HTERT RPE-1 (cell line): ENCODE measurements around the gene TMEM38B.

Source experiments
- in situ Hi-C: fragments of 300-500 bp; cut with MboI; formaldehyde crosslinking; loops from 4 replicates; pipeline ENCODE4 v1.14.3; 2020; ENCODE audit warnings: low sequenced_read_pairs

TMEM38B gene, protein sequence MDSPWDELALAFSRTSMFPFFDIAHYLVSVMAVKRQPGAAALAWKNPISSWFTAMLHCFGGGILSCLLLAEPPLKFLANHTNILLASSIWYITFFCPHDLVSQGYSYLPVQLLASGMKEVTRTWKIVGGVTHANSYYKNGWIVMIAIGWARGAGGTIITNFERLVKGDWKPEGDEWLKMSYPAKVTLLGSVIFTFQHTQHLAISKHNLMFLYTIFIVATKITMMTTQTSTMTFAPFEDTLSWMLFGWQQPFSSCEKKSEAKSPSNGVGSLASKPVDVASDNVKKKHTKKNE

DNA sequence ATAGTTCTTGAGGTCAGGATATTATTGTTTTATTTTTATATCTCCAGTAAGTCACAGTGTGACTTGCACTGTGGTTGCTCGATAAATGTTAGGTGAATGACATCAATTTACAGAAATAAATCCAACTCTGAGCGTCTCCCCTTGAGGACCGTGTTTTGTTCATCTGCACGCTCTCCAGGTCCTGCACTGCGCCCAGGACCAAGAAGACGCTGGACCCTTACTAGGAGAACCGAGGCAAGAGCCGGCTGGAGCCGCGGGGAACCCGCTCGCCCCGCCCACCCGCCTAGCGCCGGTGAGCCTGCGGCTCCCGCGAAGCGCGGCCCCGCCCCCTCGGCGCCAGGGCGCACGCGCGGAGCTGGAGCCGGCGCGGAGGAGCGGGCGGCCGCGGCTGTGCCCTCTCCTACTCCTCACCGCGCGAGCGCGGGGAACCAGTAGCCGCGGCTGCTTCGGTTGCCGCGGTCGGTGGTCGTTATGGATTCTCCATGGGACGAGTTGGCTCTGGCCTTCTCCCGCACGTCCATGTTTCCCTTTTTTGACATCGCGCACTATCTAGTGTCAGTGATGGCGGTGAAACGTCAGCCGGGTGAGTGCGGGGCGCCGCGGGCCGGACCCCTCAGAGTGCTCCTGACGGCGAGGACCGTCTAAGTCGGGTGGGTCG, at the start of gene TMEM38B:
TMEM38B (plus strand) TSS at position 352 of the 658 bp plus-strand sequence; CDS start at position 472, 120 bp downstream.
- in situ Hi-C loops = no loop called here

DNA sequence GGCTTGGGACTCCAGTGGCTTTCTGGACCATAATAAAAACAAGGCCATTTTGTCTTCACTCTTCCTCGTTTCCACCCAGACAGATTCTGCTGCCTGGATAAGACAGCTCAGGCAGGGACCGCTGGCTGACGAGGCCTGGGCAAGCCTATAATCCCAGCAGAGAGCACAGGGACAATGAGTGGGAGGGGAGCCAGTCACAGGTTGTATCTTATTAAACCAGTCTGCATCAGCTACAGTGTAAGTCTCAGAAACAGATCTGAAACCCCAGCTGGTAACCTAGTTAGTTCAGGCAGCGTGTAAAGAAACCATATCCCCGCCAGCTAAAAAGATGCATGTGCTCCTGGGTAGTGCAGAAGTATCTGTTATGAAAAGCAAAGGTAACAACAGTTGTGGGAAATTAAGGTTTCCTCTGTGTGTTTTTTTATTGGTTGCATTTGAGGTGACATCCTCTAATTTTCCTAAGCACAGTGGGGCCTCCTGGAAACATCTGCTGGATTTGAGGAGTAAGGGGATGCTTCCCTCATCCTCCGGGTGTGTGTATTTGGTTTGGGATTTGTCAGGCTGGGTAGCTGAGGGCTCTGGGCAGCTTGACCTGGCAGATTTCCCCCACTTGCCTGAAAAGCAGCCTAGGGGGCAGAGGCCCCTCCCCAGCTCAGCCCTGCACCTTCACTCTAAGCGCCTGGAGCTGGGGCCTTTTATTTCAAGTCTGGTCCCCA, 47.3 kb upstream of the TMEM38B start:
- in situ Hi-C loops = no loop called here

DNA sequence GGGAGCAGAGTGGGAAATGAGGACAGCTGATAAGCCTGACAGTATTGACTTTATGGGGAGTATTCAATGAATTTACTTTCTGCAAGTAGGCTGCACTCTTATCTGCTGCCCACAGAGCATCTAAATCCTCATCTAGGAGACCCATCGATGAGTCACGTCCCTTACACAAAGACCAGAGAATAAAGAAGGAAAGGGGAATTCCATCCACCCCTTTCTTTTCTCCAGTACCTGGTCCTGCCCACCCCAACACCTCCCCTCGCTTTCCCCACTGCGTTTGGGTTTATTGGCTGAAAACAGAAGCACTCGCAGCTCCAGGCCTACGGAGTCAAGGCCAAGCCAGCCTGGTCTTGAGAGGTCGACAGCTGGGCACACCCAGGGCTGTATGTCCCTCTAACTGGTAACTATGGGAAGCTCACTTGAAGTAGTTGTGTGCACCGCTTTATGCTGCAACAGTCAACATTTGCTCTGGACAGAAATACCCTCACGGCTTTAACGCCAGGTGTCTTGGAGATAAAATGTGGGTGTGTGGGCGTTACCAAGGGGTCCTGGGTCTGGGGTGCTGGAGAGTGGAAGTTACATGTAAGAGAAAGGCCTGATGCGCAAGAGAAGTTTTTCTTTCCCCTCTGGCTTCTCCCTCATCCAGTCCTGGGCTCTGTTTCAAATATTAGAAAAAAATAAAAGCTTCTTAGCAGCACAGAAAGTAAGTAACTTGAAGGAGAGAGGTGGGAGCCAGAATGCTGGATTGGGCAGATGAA, 46.6 kb upstream of the TMEM38B start:
- in situ Hi-C loops = no loop called here

DNA sequence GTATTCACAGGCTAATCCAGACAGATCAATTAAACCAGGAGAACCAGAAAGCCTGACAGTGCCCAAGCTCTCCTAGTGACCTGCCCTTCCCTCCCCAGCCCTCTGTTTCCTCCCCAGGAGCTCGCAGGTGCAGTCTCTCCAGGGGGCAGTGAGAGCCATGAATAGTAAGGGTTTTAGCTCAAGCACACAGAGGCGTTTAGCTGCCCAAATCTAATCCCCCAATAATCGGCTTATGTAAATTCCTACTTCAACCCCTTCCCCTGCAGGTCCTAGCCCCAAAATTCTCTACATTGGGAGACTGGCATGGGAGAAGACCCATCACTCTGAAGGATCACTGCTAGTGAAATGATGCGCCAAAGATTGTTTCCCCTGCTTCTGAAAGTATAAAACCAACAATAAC, 42.5 kb upstream of the TMEM38B start:
- in situ Hi-C loops = no loop called here

DNA sequence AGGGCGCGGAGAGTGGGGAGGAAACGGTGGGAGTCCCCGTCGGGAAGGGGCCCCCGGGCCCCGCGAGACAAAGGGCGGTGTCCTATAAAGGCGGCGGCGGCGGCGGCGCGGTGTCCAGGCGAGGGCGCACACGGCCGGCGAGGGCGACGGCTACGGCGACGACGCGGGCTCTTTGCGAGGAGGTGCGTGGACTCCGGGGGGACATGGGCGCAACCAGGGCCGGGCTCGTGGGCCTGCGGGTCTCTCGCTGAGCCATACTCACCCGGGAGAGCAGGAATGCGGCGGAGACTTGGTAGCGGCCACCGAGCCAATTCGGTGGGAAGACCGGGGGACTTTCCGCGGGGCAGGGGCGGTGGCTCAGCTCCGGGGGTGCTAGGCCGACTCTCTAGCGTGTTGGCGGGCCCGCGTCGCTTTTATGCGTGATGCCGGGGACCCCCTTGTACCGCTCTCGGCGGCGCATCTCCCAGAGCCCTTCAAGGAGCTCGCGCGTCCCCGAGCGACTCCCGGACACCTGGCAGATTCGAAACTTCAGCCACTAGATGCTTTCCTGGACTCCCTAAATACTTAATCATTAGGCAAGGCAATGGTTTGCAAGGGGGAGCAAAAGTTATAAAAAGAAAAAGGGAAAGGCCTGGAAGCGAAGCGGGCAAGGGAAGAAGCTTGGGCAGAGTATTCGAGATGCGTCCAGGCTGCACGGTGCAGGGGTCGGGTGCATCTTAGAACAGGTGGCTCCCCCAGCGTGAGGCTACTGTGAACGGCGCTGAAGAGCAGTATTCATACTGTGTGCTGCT, 38.0 kb upstream of the TMEM38B start:
- in situ Hi-C loops = no loop called here

DNA sequence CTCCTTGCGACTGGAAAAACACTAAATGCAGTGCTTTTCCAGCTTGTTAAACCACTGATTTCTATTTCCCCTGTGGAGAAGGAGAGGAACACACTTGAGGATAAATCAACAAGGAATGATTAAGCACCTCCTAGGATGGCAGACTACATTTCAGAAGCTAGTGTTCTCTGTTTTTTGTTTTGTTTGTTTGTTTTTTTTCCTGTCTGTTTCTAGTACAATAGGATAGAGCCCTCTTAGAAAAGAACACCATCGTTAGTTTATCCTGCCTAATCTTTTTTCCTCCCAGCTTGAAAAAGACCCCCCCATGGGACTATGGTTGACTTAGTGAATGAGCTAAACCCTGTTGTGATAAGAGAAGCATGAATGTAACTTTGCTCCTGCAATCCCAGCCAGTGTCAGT, 36.0 kb upstream of the TMEM38B start:
- in situ Hi-C loops = no loop called here

DNA sequence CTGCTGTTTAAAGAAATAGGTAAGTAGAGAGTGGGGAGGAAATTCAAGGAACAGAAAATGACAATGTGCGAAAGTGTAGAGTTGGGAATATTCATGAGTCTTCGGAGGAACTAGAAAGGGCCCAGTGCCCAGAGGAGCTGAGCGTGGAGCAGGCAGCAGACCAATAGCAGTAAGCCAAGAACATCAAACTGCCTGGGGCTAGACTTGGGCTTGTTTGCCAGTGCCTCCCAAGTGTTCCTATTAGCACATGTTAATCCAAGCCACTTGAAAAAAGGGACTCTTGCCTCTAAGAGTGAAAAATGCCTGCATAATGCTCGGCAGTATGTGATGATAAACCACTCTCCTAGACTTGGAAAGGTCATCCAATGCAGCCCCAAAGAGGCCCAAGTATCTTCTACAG, 33.3 kb upstream of the TMEM38B start:
- in situ Hi-C loops = no loop called here

DNA sequence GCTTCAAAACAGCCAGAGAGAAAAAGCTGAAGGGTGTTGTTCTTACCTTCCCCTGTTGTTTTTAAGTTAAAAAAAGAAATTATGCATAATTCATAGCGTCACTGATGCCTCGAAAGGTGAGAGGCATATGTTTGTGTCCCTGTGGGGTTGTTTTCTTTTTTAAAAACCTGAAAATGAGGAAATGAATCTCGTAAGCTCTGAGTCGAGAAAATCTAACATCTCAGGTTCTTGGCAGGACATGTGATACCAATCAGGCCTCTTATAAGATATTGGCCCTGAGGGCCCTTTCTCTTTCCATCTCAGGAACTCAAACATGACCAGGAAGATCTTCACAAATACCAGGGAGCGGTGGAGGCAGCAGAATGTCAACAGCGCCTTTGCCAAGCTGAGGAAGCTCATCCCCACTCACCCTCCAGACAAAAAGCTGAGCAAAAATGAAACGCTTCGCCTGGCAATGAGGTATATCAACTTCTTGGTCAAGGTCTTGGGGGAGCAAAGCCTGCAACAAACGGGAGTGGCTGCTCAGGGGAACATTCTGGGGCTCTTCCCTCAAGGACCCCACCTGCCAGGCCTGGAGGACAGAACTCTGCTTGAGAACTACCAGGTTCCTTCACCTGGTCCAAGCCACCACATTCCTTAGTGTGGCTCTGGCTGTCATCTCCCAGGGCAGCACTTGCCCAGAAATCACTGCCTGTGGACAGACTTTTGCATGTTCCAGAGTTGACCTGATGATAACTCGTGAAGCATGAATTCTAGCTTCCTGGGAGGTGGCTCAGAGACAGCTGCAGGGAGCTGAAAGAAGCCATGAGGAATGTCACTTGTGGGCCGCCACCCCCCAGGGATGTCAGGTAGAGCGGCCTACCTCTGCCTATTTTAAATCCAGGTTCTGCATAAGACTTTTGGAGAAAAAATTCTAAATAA, 31.9 kb upstream of the TMEM38B start, which contains the start of gene TAL2:
TAL2 (plus strand) TSS at position 274 of the 921 bp plus-strand sequence; CDS start at position 314, 40 bp downstream.
- in situ Hi-C loops = no loop called here

DNA sequence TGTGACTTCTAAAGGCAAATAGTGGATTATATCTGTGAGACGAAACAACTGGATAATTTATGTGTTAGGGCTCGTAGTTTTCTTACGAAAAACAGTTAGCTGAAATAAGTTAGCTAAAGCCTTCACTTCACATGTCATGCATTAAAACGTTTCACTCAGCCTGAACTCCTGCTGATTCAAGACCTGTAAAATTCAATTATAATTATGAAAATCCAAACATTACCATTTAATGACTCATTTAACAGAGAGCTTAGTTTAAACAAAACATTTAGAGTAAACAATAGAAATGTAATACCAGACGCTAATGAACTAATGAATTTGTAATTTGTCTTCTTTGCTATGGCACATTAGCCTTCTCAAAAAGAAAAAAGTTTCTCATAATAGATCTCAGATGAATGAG, 30.4 kb upstream of the TMEM38B start:
- in situ Hi-C loops = no loop called here

DNA sequence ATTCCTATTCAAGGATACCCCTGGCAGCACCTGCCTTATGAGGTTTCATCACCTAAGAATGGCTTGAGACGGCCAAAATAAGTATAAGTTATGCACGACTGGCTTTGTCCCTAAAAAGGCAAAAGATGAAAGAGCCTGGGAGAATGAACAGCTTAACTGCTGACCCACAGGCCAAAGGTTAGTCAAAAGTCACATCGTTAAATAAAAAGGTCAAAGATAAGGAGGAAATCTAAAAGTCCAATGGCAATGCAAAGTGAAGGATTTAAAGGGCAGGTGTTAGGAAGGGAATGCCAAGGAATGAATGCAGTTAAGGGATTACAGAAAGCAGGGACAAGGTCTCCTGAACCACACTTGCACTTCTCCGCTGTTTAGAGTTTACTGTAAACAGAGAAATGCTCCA, 26.5 kb upstream of the TMEM38B start:
- in situ Hi-C loops = no loop called here

DNA sequence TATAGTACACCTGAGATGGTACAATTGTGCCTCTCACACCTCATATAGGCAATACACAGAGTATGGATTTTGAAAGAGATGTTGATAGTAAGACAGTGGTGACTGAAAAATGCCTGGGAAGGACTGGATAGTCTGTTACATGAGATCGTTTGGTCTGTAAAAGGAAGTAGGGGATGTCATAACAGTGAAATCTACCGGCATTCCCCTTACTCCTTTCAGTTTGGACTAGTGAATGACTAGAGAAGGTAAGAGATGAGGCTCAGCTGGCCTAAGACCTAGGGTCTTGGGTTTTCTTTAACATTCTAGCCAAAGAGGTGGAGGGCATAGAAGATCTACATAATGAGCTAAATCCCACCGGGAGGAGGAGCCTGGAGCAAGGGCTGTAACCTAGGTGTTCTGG, 24.0 kb upstream of the TMEM38B start:
- in situ Hi-C loops = no loop called here

DNA sequence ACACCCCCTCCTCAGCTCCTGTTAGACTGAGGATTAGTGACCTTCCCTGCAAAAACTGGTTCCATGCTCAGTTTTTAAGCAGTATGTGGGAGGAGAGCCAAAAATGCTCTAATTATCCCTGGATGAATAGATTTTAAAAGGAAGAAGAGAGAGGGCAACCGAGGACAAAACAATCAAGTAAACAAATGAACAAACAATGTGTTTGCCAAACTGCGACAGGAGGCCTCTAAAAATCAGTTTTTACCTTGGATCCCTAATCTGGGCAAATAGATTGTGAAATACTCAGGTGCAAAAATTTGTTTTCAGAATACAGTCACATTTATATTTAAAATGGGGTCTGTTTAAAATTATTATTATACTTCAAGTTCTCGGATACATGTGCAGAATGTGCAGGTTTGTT, 23.6 kb upstream of the TMEM38B start:
- in situ Hi-C loops = no loop called here

DNA sequence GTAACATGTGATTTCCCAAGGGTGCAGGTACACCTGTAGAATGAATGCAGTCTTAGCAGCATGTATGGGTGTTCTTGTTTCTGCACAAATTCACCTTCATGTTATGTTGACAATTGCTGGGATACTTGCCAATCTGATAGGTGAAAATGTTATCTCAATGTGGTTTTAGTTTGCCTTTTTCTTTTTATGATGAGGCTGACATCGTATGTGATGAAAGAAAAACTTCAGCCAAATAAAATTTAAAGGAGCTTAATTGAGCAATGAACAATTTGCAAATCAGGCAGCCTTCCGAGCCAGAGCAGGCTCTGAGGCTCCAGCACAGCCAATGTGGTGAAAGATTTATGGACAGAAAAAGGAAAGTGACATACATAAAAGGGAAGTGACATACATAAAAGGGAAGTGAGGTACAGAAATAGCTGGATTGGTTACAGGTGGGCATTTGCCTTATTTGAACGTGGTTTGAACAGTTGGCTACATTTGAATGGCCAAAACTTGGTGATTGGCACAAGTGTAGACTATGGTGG, 21.6 kb upstream of the TMEM38B start:
- in situ Hi-C loops = no loop called here

DNA sequence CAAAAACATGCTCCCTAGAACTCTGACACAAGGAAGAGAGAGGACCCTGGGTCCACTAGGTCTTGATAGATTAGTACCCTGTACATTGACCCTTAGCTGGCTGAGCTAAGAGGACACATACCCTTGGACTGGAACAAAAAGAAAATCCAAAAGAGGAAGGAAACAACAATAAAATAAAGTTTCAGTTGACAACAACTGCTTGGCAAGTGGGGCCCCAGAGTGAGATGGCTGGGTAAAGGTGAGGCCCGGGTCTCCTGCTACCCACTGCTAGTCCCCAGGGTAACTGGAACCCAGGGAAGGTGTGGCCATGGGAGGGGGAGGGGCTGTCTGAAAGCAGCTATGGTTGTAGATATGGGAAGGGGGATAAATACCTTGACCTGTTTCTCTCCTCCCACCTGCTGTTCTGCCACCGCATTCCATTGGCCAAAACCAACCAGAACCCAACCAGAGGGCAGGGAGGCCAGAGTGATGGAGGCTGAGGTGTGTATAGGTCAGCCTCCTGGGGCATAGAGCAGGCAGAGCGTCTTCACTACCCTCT, 20.4 kb upstream of the TMEM38B start:
- in situ Hi-C loops = no loop called here

DNA sequence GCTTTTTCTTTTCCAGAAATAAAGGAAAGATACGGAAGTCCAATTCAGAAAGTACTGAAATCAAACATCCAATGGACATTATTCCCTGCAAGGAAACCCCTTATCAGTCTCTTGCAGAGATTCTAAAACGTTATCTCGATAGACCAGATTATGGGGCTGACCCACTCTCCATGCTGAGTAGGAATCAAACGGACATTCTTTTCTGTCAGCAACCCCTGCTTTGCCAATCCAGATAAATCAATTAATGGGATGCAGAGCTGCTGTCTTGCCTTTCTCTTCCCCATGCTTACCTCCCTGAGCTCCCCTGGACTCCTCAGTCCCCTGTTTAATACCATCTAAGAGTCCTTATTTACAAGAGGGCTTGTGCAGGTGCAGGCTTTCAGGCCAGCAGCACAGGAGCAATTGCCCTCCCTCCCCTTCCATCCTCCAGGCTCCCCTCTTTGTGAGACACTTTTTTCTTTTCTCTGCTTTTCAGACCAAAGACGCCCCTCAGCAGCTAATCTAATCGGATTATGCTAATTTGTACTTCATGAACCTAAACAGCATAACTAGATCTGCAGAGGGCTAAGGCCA, 17.9 kb upstream of the TMEM38B start:
- in situ Hi-C loops = no loop called here

DNA sequence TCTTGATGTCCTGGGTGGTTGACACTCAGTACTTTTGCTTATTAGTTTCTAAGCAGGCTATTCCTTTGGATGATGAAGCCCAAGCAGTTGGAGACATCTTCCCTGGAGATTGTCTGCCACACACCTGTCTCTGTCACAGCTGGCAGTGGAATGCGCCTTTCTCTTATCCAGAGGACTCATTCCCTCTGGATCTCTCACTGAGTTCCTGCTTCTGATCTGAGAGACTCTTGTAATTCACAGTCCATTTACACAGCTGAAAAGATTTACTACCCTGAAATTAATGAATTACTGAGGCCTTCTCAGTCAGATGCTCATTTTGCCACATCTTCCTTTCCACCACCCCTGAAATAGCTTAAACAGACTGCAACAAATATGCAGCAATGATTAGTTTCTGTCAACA, 16.2 kb upstream of the TMEM38B start:
- in situ Hi-C loops = no loop called here

DNA sequence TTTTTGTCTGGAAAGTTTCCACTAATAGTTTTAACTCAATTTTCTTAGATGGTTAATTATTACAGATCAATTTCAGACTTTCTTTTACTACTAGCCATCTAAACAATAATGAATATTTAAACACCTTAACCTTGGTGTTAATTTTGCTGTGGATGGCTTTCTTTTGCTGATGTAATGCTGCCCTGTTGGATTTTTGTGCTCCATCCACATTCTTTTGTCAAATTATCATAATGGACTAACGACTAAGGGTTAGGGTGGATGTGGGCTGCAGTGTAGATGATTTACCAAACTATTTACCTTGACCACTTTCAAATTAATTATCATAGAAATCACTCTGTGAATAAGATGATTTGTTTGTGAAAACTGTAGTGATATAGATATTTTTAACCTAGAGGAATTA, 15.6 kb upstream of the TMEM38B start:
- in situ Hi-C loops = no loop called here

DNA sequence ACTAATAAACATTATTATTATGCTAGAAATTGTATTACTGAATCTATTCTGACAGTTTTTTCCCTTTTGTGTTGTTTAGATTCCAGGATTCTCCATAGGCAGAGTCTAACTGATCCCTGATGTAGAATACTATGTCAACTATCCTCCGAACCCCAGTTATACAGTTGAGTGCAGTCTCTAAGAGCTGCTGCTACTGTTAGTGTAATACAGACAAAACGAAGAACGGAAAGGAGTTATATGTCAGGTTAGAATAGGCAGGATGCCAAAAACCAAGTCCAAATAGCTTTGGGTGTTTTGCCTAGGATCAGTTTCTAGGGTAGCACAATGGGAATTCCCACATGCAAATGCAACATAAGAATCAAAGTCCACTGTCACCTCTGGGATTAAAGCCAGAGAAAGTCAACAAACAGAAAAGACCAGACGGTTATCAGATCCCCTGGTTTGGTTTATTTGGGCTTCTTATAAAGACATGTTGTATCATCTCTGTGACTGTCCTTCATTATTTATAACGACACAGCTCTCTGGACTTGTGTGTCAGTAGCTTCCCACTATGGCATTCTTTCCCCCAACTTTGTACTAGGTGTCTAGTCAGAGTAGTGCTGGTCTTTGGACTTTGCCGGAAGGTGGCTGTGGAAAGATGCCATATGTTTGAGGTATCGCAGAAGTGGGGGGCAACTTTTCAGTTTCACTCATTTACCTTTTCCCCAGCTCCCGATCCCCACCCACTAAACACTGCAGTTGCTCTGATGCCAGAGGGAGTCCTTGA, 14.9 kb upstream of the TMEM38B start:
- in situ Hi-C loops = no loop called here
